Neural progenitor cell (in vitro differentiated cells): ENCODE measurements around the gene BOC.

ENCODE experiments used
- EZH2 ChIP-seq: fragments of 200-600 bp; sonication (generic); IDR thresholded peaks from 2 replicates; pipeline ENCODE4 v1.6.1; 2017; ENCODE audit warnings: antibody characterized with exemption, mild to moderate bottlenecking, moderate library complexity
- TF ChIP-seq, protein P1 (sequence below): fragments of 200-600 bp; sonication (generic); IDR thresholded peaks from 2 replicates; pipeline ENCODE4 v1.5.1; 2017; ENCODE audit warnings: antibody characterized with exemption, mild to moderate bottlenecking

- TF ChIP-seq, protein P1, sequence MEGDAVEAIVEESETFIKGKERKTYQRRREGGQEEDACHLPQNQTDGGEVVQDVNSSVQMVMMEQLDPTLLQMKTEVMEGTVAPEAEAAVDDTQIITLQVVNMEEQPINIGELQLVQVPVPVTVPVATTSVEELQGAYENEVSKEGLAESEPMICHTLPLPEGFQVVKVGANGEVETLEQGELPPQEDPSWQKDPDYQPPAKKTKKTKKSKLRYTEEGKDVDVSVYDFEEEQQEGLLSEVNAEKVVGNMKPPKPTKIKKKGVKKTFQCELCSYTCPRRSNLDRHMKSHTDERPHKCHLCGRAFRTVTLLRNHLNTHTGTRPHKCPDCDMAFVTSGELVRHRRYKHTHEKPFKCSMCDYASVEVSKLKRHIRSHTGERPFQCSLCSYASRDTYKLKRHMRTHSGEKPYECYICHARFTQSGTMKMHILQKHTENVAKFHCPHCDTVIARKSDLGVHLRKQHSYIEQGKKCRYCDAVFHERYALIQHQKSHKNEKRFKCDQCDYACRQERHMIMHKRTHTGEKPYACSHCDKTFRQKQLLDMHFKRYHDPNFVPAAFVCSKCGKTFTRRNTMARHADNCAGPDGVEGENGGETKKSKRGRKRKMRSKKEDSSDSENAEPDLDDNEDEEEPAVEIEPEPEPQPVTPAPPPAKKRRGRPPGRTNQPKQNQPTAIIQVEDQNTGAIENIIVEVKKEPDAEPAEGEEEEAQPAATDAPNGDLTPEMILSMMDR, result peak; percentile 96
- no peak for TF ChIP-seq EZH2
These were observed 76.7 kb downstream of the BOC start for GRCh38 chr3:113287803-113288648.
